ENCODE data around the gene CCDC92B. TPM values are rescaled to one million over a fixed set of nuclear protein-coding genes. Genes with fewer than 3 reads are reported as not detected.

CCDC92B gene
- total and polyA plus RNA-seq, 9 of the 15 experiments (the other 6 are each of a cell fraction or from before 2014, with no cell fraction given), result not detected

DNA sequence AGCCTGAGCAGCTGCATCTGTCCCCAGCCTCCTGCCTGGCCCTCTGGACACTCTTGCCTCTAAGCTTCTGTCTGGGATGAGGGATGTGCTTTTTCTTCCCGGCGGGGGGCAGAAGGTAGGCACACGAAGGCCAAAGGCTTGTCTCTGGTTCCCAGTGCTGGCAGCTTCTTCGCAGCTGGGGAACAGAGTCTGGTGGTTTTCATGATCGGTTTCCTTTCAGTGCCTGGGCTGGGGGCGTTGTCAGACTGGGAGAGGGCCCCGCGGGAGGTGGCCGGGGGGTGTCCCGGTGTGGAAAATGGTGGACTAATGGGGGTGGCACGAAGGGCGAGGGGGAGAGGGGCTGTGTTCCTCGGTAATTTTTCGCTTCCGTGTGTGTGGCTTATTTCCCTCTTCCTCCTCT is 47.8 kb upstream of the CCDC92B start:
- H3K4me3 ChIP-seq, result no peak overlapping the region
- H3K9me1 ChIP-seq (ENCODE audit: control insufficient read depth, insufficient read depth, low read length), result no peaks in the 10 kb centered on the region
- DNase-seq (ENCODE audit: extremely low read depth in 1 of 4, low spot score in 3 of 4), result no peak
- no peak overlapping the region for H3K4me2 ChIP-seq (ENCODE audit: insufficient read depth, low read length)
- no peaks in the 10 kb centered on the region for H3K9me3 ChIP-seq (replicated peaks; ENCODE audit: control insufficient read depth, insufficient read depth, low read depth, low read length)
- WGBS (ENCODE audit: insufficient coverage, low coverage, missing lambda C conversion rate), result 0% methylated on average over 7 of the region's 15 CpGs
- H3K27me3 ChIP-seq (ENCODE audit: control insufficient read depth in 2 of 2, insufficient read depth in 2 of 2, low read length in 2 of 2), result peaks cover 10 to 61% of the 10 kb centered on the region in 2 experiments; a peak in 4 of 5 replicates
- POLR2A ChIA-PET, result interaction anchor here (0.6 to 0.8 kb wide), 2 partner anchors 8 to 132 kb away, joined by 3 read pairs; no protein-coding TSS in a partner anchor
- no TSS peak for BruUV-seq (replicated peaks)
- H3K4me1 ChIP-seq (replicated peaks in 1 of 2; ENCODE audit: control insufficient read depth in 2 of 2, insufficient read depth in 2 of 2, low read length in 2 of 2), result peaks cover 0 to 15% of the 10 kb centered on the region in 2 experiments; a peak in 1 of 5 replicates
- CTCF ChIA-PET (ENCODE audit: low intra/inter-chr PET ratio), result no interaction called here
- FAIRE-seq, result no peak
- H3K79me2 ChIP-seq (ENCODE audit: control insufficient read depth, insufficient read depth, low read length), result no peaks in the 10 kb centered on the region
- no peaks in the 10 kb centered on the region for H3K36me3 ChIP-seq (ENCODE audit: control insufficient read depth, insufficient read depth, low read length)
- in situ Hi-C loops (cut with MboI) (no loop called here), intact Hi-C loops (cut with micrococcal nuclease) (no loop called here)
- H3K27ac ChIP-seq (ENCODE audit: extremely low read depth, low read depth, low read length), result no peak overlapping the region
- no peak overlapping the region for H2AFZ ChIP-seq (ENCODE audit: low read depth, low read length)
- ATAC-seq, result no peak
- no peak overlapping the region for H3K9ac ChIP-seq (ENCODE audit: insufficient read depth in 1 of 2, low read depth in 2 of 2, low read length in 2 of 2)
- no peaks in the 10 kb centered on the region for H4K20me1 ChIP-seq (replicated peaks; ENCODE audit: control insufficient read depth, insufficient read depth, low read length)
- no peak for TF ChIP-seq POLR2G (IDR thresholded peaks at IDR 0.05; ENCODE audit: low read depth, low read length)
- no peak for TF ChIP-seq SPI1 (IDR thresholded peaks at IDR 0.05; ENCODE audit: borderline replicate concordance, low read depth, low read length)
- TF ChIP-seq KLF13 (tag; IDR thresholded peaks at IDR 0.05; ENCODE audit: borderline replicate concordance, low read depth), result no peak
- TF ChIP-seq, protein P1, sequence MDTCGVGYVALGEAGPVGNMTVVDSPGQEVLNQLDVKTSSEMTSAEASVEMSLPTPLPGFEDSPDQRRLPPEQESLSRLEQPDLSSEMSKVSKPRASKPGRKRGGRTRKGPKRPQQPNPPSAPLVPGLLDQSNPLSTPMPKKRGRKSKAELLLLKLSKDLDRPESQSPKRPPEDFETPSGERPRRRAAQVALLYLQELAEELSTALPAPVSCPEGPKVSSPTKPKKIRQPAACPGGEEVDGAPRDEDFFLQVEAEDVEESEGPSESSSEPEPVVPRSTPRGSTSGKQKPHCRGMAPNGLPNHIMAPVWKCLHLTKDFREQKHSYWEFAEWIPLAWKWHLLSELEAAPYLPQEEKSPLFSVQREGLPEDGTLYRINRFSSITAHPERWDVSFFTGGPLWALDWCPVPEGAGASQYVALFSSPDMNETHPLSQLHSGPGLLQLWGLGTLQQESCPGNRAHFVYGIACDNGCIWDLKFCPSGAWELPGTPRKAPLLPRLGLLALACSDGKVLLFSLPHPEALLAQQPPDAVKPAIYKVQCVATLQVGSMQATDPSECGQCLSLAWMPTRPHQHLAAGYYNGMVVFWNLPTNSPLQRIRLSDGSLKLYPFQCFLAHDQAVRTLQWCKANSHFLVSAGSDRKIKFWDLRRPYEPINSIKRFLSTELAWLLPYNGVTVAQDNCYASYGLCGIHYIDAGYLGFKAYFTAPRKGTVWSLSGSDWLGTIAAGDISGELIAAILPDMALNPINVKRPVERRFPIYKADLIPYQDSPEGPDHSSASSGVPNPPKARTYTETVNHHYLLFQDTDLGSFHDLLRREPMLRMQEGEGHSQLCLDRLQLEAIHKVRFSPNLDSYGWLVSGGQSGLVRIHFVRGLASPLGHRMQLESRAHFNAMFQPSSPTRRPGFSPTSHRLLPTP (IDR thresholded peaks at IDR 0.05; ENCODE audit: borderline replicate concordance, extremely low read depth, insufficient read length), result no peak
- TF ChIP-seq, protein P2, sequence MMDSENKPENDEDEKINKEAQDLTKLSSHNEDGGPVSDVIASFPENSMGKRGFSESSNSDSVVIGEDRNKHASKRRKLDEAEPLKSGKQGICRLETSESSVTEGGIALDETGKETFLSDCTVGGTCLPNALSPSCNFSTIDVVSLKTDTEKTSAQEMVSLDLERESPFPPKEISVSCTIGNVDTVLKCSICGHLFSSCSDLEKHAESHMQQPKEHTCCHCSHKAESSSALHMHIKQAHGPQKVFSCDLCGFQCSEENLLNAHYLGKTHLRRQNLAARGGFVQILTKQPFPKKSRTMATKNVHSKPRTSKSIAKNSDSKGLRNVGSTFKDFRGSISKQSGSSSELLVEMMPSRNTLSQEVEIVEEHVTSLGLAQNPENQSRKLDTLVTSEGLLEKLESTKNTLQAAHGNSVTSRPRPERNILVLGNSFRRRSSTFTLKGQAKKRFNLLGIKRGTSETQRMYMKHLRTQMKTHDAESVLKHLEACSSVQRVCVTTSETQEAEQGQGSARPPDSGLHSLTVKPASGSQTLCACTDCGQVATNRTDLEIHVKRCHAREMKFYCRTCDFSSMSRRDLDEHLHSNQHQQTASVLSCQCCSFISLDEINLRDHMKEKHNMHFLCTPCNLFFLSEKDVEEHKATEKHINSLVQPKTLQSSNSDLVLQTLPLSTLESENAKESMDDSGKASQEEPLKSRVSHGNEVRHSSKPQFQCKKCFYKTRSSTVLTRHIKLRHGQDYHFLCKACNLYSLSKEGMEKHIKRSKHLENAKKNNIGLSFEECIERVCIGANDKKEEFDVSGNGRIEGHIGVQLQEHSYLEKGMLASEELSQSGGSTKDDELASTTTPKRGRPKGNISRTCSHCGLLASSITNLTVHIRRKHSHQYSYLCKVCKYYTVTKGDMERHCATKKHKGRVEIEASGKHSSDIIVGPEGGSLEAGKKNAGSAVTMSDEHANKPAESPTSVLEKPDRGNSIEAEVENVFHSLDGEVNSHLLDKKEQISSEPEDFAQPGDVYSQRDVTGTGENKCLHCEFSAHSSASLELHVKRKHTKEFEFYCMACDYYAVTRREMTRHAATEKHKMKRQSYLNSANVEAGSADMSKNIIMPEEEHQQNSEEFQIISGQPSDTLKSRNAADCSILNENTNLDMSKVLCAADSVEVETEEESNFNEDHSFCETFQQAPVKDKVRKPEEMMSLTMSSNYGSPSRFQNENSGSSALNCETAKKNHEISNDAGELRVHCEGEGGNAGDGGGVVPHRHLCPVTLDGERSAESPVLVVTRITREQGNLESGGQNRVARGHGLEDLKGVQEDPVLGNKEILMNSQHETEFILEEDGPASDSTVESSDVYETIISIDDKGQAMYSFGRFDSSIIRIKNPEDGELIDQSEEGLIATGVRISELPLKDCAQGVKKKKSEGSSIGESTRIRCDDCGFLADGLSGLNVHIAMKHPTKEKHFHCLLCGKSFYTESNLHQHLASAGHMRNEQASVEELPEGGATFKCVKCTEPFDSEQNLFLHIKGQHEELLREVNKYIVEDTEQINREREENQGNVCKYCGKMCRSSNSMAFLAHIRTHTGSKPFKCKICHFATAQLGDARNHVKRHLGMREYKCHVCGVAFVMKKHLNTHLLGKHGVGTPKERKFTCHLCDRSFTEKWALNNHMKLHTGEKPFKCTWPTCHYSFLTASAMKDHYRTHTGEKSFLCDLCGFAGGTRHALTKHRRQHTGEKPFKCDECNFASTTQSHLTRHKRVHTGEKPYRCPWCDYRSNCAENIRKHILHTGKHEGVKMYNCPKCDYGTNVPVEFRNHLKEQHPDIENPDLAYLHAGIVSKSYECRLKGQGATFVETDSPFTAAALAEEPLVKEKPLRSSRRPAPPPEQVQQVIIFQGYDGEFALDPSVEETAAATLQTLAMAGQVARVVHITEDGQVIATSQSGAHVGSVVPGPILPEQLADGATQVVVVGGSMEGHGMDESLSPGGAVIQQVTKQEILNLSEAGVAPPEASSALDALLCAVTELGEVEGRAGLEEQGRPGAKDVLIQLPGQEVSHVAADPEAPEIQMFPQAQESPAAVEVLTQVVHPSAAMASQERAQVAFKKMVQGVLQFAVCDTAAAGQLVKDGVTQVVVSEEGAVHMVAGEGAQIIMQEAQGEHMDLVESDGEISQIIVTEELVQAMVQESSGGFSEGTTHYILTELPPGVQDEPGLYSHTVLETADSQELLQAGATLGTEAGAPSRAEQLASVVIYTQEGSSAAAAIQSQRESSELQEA (IDR thresholded peaks at IDR 0.05; ENCODE audit: low read depth), result no peak
- TF ChIP-seq CHD2 (IDR thresholded peaks at IDR 0.05; ENCODE audit: low read depth, low read length), result no peak
- TF ChIP-seq, protein P3, sequence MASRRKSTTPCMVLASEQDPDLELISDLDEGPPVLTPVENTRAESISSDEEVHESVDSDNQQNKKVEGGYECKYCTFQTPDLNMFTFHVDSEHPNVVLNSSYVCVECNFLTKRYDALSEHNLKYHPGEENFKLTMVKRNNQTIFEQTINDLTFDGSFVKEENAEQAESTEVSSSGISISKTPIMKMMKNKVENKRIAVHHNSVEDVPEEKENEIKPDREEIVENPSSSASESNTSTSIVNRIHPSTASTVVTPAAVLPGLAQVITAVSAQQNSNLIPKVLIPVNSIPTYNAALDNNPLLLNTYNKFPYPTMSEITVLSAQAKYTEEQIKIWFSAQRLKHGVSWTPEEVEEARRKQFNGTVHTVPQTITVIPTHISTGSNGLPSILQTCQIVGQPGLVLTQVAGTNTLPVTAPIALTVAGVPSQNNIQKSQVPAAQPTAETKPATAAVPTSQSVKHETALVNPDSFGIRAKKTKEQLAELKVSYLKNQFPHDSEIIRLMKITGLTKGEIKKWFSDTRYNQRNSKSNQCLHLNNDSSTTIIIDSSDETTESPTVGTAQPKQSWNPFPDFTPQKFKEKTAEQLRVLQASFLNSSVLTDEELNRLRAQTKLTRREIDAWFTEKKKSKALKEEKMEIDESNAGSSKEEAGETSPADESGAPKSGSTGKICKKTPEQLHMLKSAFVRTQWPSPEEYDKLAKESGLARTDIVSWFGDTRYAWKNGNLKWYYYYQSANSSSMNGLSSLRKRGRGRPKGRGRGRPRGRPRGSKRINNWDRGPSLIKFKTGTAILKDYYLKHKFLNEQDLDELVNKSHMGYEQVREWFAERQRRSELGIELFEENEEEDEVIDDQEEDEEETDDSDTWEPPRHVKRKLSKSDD (conservative IDR thresholded peaks at IDR 0.05; ENCODE audit: low read length), result no peak
- TF ChIP-seq HLTF (IDR thresholded peaks at IDR 0.05), result no peak
